IMR-90 (cell line): ENCODE data around the gene ADAMTS14. TPM values are rescaled to one million over a fixed set of nuclear protein-coding genes. Genes with fewer than 3 reads are reported as not detected.

Experiments used
- ATAC-seq: fragments of 200-7000 bp; cut with Tn5 transposase; 2 replicates; pipeline ENCODE4 v1.9.1; 2020; ENCODE audit warnings: low read depth, mild to moderate bottlenecking, moderate library complexity
- BruUV-seq: library from RNA; stranded (reverse); fragments of 400-500 nt; replicated peaks from 2 replicates; lab custom pipeline; 2021; lab: Mats Ljungman, UMichigan
- CTCF ChIA-PET: fragments of 300-600 bp; formaldehyde crosslinking; extraction: SDS; loops from one replicate; lab custom pipeline; 2021; ENCODE audit warnings: antibody characterized with exemption; lab: Yijun Ruan, JAX
- POLR2A ChIA-PET: fragments of 300-600 bp; sonication (Branson Sonifier 250); formaldehyde crosslinking; loops from one replicate; lab custom pipeline; 2022; ENCODE audit warnings: antibody characterized with exemption; ENCODE audit not compliant: unreplicated experiment; lab: Charles Lee
- DNase-seq: peaks from one replicate; pipeline ENCODE4 v3.0.0; 2013
- H2AFZ ChIP-seq: replicated peaks from 2 replicates; pipeline ENCODE3; 2013; ENCODE audit warnings: low read length, mild to moderate bottlenecking; ENCODE audit not compliant: poor library complexity
- H2AK5ac ChIP-seq: 2 replicates; pipeline ENCODE4 v1.6.1; 2013; ENCODE audit warnings: low read depth, low read length, inconsistent platforms
- H2AK9ac ChIP-seq: replicated peaks from 2 replicates; pipeline ENCODE3; 2013; ENCODE audit warnings: mild to moderate bottlenecking, low read depth, low read length, moderate library complexity; ENCODE audit not compliant: poor library complexity
- H2BK120ac ChIP-seq: 2 replicates; pipeline ENCODE4 v1.6.1; 2013; ENCODE audit warnings: low read depth, low read length, inconsistent platforms
- H2BK15ac ChIP-seq: 3 replicates; pipeline ENCODE4 v1.6.1; 2013; ENCODE audit warnings: low read depth, low read length, inconsistent platforms
- H2BK20ac ChIP-seq: 2 replicates; pipeline ENCODE4 v1.6.1; 2013; ENCODE audit warnings: low read depth, mild to moderate bottlenecking, inconsistent platforms, low read length, moderate library complexity
- H2BK5ac ChIP-seq: 2 replicates; pipeline ENCODE4 v1.6.1; 2013; ENCODE audit warnings: mild to moderate bottlenecking, low read depth, low read length, inconsistent platforms; ENCODE audit not compliant: poor library complexity, severe bottlenecking
- H3K14ac ChIP-seq: replicated peaks from 2 replicates; pipeline ENCODE4 v1.6.1; 2013; ENCODE audit warnings: low read depth, low read length, inconsistent platforms
- H3K18ac ChIP-seq: 2 replicates; pipeline ENCODE4 v1.6.1; 2013; ENCODE audit warnings: low read depth, low read length, control low read depth
- H3K23ac ChIP-seq: 2 replicates; pipeline ENCODE4 v1.6.1; 2013; ENCODE audit warnings: low read depth, low read length, inconsistent platforms
- H3K27ac ChIP-seq: 2 replicates; pipeline ENCODE4 v1.5.1; 2013; ENCODE audit warnings: mild to moderate bottlenecking, control low read depth, low read length; ENCODE audit not compliant: insufficient read depth
- H3K27me3 ChIP-seq: 2 replicates; pipeline ENCODE4 v1.6.1; 2013; ENCODE audit warnings: low read length; ENCODE audit not compliant: control insufficient read depth, insufficient read depth
- H3K36me3 ChIP-seq: 2 replicates; pipeline ENCODE4 v1.6.1; 2013; ENCODE audit warnings: low read length, mixed read lengths; ENCODE audit not compliant: control insufficient read depth, insufficient read depth
- H3K4ac ChIP-seq: 2 replicates; pipeline ENCODE4 v1.6.1; 2013; ENCODE audit warnings: low read depth, low read length, inconsistent platforms
- H3K4me1 ChIP-seq: 2 replicates; pipeline ENCODE4 v1.6.1; 2013; ENCODE audit warnings: low read length, mixed read lengths; ENCODE audit not compliant: control insufficient read depth, insufficient read depth
- H3K4me2 ChIP-seq: 2 replicates; pipeline ENCODE4 v1.6.1; 2013; ENCODE audit warnings: low read depth, mild to moderate bottlenecking, control low read depth, low read length, moderate library complexity
- H3K4me3 ChIP-seq: 2 replicates; pipeline ENCODE4 v1.5.1; 2013; ENCODE audit warnings: low read depth, mild to moderate bottlenecking, control low read depth, low read length, moderate library complexity; ENCODE audit not compliant: insufficient read depth
- H3K56ac ChIP-seq: 2 replicates; pipeline ENCODE4 v1.6.1; 2013; ENCODE audit warnings: low read length, inconsistent platforms; ENCODE audit not compliant: insufficient read depth; ENCODE audit errors: extremely low read depth
- H3K79me1 ChIP-seq, 2 experiments: 2 replicates each; pipeline ENCODE4 v1.6.1; 2013; ENCODE audit warnings: low read length in 2 of 2, inconsistent platforms in 1 of 2, low read depth in 1 of 2
- H3K9ac ChIP-seq: 2 replicates; pipeline ENCODE4 v1.6.1; 2013; ENCODE audit warnings: low read depth, low read length, control low read depth
- H3K9me1 ChIP-seq: 2 replicates; pipeline ENCODE4 v1.6.1; 2013; ENCODE audit warnings: low read length, inconsistent platforms; ENCODE audit not compliant: insufficient read depth
- H3K9me3 ChIP-seq: 2 replicates; pipeline ENCODE4 v1.6.1; 2013; ENCODE audit warnings: low read length; ENCODE audit not compliant: control insufficient read depth, insufficient read depth
- H4K20me1 ChIP-seq: 2 replicates; pipeline ENCODE4 v1.6.1; 2013; ENCODE audit warnings: low read length, inconsistent platforms; ENCODE audit not compliant: insufficient read depth
- H4K5ac ChIP-seq: 2 replicates; pipeline ENCODE4 v1.6.1; 2013; ENCODE audit warnings: mild to moderate bottlenecking, low read depth, low read length, control low read depth
- H4K8ac ChIP-seq, 2 experiments: 2 replicates each; pipeline ENCODE4 v1.6.1; 2013; ENCODE audit warnings: low read depth in 2 of 2, low read length in 2 of 2, control low read depth in 1 of 2, inconsistent platforms in 1 of 2
- H4K91ac ChIP-seq: 2 replicates; pipeline ENCODE4 v1.6.1; 2013; ENCODE audit warnings: low read depth, low read length, inconsistent platforms; ENCODE audit not compliant: insufficient read depth
- RAD21 ChIP-seq: IDR thresholded peaks from 2 replicates; pipeline ENCODE4 v1.6.1; 2012; ENCODE audit warnings: low read length, improper control_type of control experiment
- RCOR1 ChIP-seq: IDR thresholded peaks from 2 replicates; pipeline ENCODE4 v1.6.1; 2012; ENCODE audit warnings: mild to moderate bottlenecking, low read length, improper control_type of control experiment; ENCODE audit not compliant: insufficient replicate concordance
- WGBS, 2 experiments: methylation state at CpG; one replicate each; pipeline versions ENCODE4 v1.1.5 to v1.1.7; 2013; ENCODE audit warnings: missing lambda C conversion rate in 2 of 2; ENCODE audit not compliant: insufficient read length in 1 of 2; ENCODE audit errors: extremely low coverage in 2 of 2; 5-methylcytosine and 5-hydroxymethylcytosine counted together
- dilution Hi-C: fragments of 300-500 bp; cut with HindIII; formaldehyde crosslinking; loops from one replicate; pipeline ENCODE4 v1.14.3; 2018; ENCODE audit warnings: low sequenced_read_pairs; ENCODE audit not compliant: unreplicated experiment
- in situ Hi-C: fragments of 300-500 bp; cut with MboI; formaldehyde crosslinking; loops from 3 replicates; pipeline ENCODE4 v1.14.3; 2019; ENCODE audit warnings: low sequenced_read_pairs, inconsistent platforms, mixed read lengths
- intact Hi-C: fragments of 100-400 bp; cut with micrococcal nuclease; formaldehyde crosslinking; loops from 2 replicates; pipeline ENCODE4 v1.10.0; 2022
- polyA plus RNA-seq, 3 experiments: library from polyadenylated mRNA; depleted of rRNA; stranded (reverse); fragments of >200 nt; gene quantifications; 2 replicates each; pipeline ENCODE4 v1.2.3, GENCODE V29; 2012; ENCODE audit warnings: low replicate concordance in 1 of 3
- total RNA-seq: library from RNA; depleted of rRNA; stranded (reverse); fragments of >200 nt; gene quantifications from 2 replicates; pipeline ENCODE4 v1.2.3, GENCODE V29; 2012
- TF ChIP-seq, protein P1 (sequence below): conservative IDR thresholded peaks from 2 replicates; pipeline ENCODE4 v1.5.1; 2012; ENCODE audit warnings: mild to moderate bottlenecking, low read depth, low read length, improper control_type of control experiment

The ADAMTS14 gene
- total and polyA plus RNA-seq, 2 of the 4 experiments (the other 2 are of a cell fraction): under 0.01 to 0.31 TPM

DNA sequence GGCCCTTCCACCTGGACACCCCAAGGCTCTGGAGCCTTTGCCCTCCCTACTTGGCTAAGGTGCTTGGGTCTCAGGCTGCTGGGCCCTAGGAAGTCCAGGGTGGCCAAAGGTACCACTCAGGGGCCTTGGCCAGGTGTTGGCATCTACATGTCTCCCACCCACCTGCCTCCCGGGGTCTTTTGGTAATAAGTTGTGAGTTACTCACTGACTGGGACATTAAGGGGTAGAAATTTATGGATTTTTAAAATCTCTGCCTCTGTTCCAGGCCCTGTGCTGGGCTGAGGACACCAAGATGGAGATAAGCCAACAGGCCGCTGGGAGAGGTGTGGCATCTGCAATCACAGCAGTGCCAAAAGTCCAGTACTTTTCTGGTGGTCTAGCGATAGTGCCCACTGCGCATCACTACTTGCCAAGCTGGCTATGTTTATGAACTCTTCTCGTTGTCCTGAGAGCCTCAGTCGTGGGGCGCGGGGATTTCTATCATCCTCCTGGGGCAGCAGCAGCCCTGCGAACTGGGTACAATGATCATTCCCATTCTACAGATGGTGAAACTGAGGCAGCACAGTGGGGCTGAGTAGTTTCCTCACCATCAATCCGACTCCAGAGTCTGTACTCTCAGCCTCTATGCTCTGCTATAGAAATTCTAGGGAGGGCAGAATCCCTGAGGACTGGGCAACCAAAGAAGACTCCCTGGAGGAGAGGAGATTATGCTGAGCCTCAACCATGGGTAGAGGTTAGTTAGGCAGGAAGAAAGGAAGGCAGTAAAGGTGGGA lies 76.7 kb downstream of the ADAMTS14 start:
- H3K36me3 ChIP-seq: no peaks in the 10 kb centered on the region
- no peak overlapping the region for H4K91ac ChIP-seq
- no peak overlapping the region for H2BK15ac ChIP-seq
- no peak overlapping the region for H3K56ac ChIP-seq
- no peak overlapping the region for H4K8ac ChIP-seq
- ATAC-seq: no peak
- no peak overlapping the region for H3K18ac ChIP-seq
- TF ChIP-seq, protein P1, sequence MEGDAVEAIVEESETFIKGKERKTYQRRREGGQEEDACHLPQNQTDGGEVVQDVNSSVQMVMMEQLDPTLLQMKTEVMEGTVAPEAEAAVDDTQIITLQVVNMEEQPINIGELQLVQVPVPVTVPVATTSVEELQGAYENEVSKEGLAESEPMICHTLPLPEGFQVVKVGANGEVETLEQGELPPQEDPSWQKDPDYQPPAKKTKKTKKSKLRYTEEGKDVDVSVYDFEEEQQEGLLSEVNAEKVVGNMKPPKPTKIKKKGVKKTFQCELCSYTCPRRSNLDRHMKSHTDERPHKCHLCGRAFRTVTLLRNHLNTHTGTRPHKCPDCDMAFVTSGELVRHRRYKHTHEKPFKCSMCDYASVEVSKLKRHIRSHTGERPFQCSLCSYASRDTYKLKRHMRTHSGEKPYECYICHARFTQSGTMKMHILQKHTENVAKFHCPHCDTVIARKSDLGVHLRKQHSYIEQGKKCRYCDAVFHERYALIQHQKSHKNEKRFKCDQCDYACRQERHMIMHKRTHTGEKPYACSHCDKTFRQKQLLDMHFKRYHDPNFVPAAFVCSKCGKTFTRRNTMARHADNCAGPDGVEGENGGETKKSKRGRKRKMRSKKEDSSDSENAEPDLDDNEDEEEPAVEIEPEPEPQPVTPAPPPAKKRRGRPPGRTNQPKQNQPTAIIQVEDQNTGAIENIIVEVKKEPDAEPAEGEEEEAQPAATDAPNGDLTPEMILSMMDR: no peak
- TF ChIP-seq RAD21 (no peak), RCOR1 (no peak)
- no peak overlapping the region for H2BK5ac ChIP-seq
- H3K4me3 ChIP-seq: no peak overlapping the region
- no peak overlapping the region for H2AK5ac ChIP-seq
- H3K9me1 ChIP-seq: no peaks in the 10 kb centered on the region
- dilution Hi-C loops: no loop called here
- no peak overlapping the region for H3K27ac ChIP-seq
- H4K20me1 ChIP-seq: no peaks in the 10 kb centered on the region
- H3K9ac ChIP-seq: no peak overlapping the region
- ChIA-PET POLR2A (no interaction called here), CTCF (interaction anchor here (0.6 kb wide), 2 partner anchors 99 to 138 kb away, joined by 5 to 6 read pairs; no protein-coding TSS in a partner anchor)
- H2AK9ac ChIP-seq: no peak overlapping the region
- peaks cover 5% of the 10 kb centered on the region for H3K27me3 ChIP-seq
- BruUV-seq: no TSS peak
- H2BK20ac ChIP-seq: no peak overlapping the region
- no peaks in the 10 kb centered on the region for H3K79me1 ChIP-seq
- H2BK120ac ChIP-seq: no peak overlapping the region
- H4K5ac ChIP-seq: no peak overlapping the region
- no peak for DNase-seq
- H2AFZ ChIP-seq: no peak overlapping the region
- no peak overlapping the region for H3K14ac ChIP-seq
- no peak overlapping the region for H3K23ac ChIP-seq
- in situ Hi-C loops: no loop called here
- WGBS, 2 experiments: 55% methylated on average over 1 of the region's 10 CpGs; no CpG with 5 or more reads in 1 of the 2 experiments
- H3K9me3 ChIP-seq: peaks cover 3% of the 10 kb centered on the region
- no peak overlapping the region for H3K4me2 ChIP-seq
- H3K4me1 ChIP-seq: no peaks in the 10 kb centered on the region
- intact Hi-C loops: no loop called here
- no peak overlapping the region for H3K4ac ChIP-seq
